Activated gamma-delta T cell (primary cell): ENCODE measurements around the gene RPP40.

Experiments
- DNase-seq: peaks from one replicate; lab custom pipeline; 2025; lab: John Stamatoyannopoulos, UW

Gene RPP40

GRCh38 chr6:4969609-4970285 lies 34.1 kb downstream of the RPP40 start:
- DNase-seq, result no peak

- DNase-seq, result no peak
Observed at GRCh38 chr6:4967301-4968030, 36.4 kb downstream of the RPP40 start.

- DNase-seq, result no peak
Observed at GRCh38 chr6:4965562-4966389, 38.1 kb downstream of the RPP40 start.

- DNase-seq, result no peak
Observed at GRCh38 chr6:4964675-4965561, 38.9 kb downstream of the RPP40 start.

- no peak for DNase-seq
Observed at GRCh38 chr6:4962905-4963304, 40.9 kb downstream of the RPP40 start.

GRCh38 chr6:4961322-4962168 lies 42.3 kb downstream of the RPP40 start:
- no peak for DNase-seq

GRCh38 chr6:4958624-4959023 lies 45.2 kb downstream of the RPP40 start:
- DNase-seq, result no peak

GRCh38 chr6:4957521-4958231 lies 46.2 kb downstream of the RPP40 start:
- DNase-seq, result no peak

GRCh38 chr6:4956625-4957024 lies 47.2 kb downstream of the RPP40 start:
- DNase-seq, result no peak

GRCh38 chr6:4953440-4953839 lies 50.4 kb downstream of the RPP40 start:
- no peak for DNase-seq

GRCh38 chr6:4950836-4951533 lies 52.9 kb downstream of the RPP40 start:
- DNase-seq, result no peak

- no peak for DNase-seq
Observed at GRCh38 chr6:4950076-4950475, 53.8 kb downstream of the RPP40 start.

GRCh38 chr6:4948781-4949450 lies 54.9 kb downstream of the RPP40 start:
- no peak for DNase-seq

- DNase-seq, result no peak
Observed at GRCh38 chr6:4947716-4948115, 56.1 kb downstream of the RPP40 start.

GRCh38 chr6:4946521-4946920 lies 57.3 kb downstream of the RPP40 start:
- no peak for DNase-seq
